Neuron (in vitro differentiated cells): Measurements from ENCODE around the gene RTN4RL2.

ENCODE experiments used
- H2AFZ ChIP-seq: one replicate; pipeline ENCODE4 v1.6.1; 2013; ENCODE audit warnings: low read depth, mild to moderate bottlenecking, inconsistent platforms, low read length, moderate library complexity
- H3K27me3 ChIP-seq: one replicate; pipeline ENCODE4 v1.6.1; 2013; ENCODE audit warnings: low read length; ENCODE audit not compliant: insufficient read depth
- H3K36me3 ChIP-seq: one replicate; pipeline ENCODE4 v1.6.1; 2013; ENCODE audit warnings: low read length; ENCODE audit not compliant: insufficient read depth
- H3K4me1 ChIP-seq: one replicate; pipeline ENCODE4 v1.6.1; 2013; ENCODE audit warnings: low read length; ENCODE audit not compliant: insufficient read depth
- H3K4me3 ChIP-seq: 2 replicates; pipeline ENCODE4 v1.5.1; 2013; ENCODE audit warnings: mild to moderate bottlenecking, low read length, moderate library complexity
- H3K9me3 ChIP-seq: one replicate; pipeline ENCODE4 v1.6.1; 2013; ENCODE audit warnings: low read length

RTN4RL2 gene

DNA sequence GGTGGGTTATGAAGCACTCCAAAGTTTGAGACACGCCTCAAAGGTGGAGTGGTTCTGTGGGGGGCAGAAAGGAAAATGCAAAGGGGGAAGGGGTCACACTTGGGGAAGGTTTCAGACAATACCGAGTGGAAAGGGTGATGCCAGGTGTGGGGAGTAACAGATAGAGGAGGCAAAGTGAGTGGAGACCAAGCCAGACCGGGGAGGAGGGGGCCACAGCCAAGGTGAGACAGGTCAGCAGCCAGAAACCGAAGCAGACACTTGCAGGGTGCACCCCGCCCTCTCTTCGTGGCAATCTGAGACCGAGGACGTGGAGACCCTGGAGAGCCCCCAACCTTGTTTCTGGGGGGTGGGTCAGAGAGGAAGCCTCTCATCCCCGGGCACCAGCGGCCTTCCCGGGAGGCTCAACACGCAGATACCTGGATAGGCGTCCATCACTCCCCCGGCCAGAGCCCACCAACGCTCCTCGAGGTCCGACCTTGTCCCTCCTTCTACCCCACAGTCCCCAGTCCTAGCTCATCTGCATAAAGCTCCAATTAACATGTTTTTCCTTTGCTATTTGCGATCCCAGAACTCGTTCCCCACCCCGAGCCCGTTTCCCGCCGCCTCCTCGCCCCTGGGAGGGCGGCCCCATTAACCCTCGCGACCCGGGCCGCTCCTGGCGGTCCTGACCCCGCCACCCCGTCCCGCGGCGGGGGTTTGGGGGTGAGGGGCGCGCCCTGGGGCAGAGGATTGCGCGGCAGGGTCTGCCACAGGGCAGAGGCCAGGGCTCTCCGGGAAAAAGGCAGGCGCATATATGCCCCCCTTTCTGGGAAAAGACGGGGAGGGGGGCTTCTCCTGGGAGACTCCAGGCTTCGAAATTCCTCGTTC, 21.8 kb downstream of the RTN4RL2 start:
- H3K27me3 ChIP-seq: peaks cover 5% of the 10 kb centered on the region

DNA sequence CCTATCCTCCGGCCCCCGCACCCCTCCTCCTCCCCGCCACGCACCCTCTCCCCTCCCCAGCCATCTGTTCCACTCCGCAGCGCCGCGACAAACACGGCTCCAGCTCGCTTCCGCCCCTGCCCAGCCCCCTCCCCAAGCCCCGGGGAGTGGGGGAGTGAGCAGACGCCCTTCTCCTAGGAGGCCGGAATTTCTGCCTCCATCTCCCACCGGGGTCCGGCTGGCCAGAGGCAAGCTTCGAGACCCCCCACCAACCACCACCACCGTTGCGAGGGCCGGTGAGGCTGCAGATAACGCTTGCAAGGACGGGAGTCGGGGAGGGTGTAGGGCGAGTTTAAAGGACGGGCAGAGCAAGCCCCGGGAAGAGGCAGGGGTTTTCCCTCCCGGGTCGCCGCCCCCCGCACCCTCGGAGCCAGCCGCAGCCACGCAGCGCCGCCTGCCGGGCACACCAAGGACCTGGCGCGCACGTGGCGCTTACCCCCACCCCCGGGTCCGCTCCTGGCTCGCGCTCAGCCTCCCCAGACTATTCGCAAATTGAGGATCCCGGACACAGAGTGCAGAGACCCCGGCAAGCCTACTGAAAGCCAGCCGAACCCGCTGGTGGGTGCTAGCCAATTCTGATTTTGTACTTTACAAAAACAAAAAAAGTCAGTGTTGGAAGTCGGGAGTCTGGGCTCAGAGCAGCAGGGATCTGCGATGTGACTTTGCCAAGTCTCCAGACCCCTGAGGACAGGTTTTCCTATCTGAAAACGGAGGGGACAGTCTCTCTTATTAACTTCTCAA, 22.6 kb downstream of the RTN4RL2 start:
- no peaks in the 10 kb centered on the region for H3K36me3 ChIP-seq
- peaks cover 5% of the 10 kb centered on the region for H3K27me3 ChIP-seq
- H3K4me3 ChIP-seq: peak overlapping the region; percentile 51
- H3K4me1 ChIP-seq: peaks cover 35% of the 10 kb centered on the region
- H2AFZ ChIP-seq: peak overlapping the region; percentile 94
- no peaks in the 10 kb centered on the region for H3K9me3 ChIP-seq

More for the DNA sequence above, 21.8 kb downstream of the RTN4RL2 start:
- Histone ChIP-seq H3K9me3 (no peaks in the 10 kb centered on the region), H3K4me3 (peak overlapping the region; percentile 51), H3K4me1 (peaks cover 35% of the 10 kb centered on the region), H2AFZ (no peak overlapping the region), H3K36me3 (no peaks in the 10 kb centered on the region)

DNA sequence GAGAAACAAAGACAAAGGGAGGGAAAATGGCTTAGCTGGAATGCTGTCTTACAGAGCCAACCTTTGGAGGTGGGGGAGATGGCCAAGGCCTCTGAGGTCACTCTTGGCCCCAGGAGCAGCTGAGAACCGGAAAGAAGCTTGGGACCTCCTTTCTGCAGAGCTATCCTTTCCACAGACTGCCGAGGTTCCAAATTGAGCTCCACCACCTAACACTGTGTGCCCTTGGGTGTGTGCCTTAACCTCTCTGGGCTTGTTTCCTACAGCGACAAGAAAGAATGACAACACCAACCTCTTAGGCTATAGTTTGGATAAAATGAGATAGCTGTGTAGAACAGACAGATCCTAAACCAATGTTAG, 23.2 kb downstream of the RTN4RL2 start:
- Histone ChIP-seq H3K36me3 (no peaks in the 10 kb centered on the region), H3K4me3 (peak overlapping the region; percentile 51), H3K27me3 (peaks cover 5% of the 10 kb centered on the region), H2AFZ (peak overlapping the region; percentile 94), H3K4me1 (peaks cover 35% of the 10 kb centered on the region), H3K9me3 (no peaks in the 10 kb centered on the region)

DNA sequence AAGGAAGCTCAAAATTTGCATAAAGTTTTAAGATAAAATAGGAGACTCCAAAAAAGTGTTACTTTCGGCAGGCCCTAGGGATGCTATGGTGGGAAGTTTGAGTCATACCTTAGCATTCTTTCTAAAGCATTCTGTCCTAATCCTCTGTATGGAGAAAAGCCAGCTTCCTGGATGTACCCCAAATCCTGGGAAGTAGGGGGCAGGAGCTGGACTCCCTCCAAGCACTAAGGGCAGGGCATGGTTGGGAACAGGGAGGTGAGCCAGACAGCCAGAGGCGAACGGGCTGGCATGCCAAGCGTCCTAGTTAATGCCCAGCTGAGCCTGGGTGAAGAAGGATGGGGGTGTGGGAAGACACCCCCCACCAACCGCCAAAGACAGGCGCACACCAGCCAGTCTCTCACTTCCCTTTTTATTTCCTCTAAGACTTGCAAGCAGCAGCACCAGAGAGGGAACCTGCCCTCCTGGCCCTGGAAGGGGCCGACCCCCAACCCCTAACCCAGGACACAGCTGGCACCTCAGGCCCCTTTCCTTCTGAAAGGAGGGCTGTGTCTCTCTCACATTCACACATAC, 23.9 kb downstream of the RTN4RL2 start:
- H3K9me3 ChIP-seq: no peaks in the 10 kb centered on the region
- peaks cover 5% of the 10 kb centered on the region for H3K27me3 ChIP-seq
- H3K4me3 ChIP-seq: no peak overlapping the region
- H3K36me3 ChIP-seq: no peaks in the 10 kb centered on the region
- peaks cover 32% of the 10 kb centered on the region for H3K4me1 ChIP-seq
- H2AFZ ChIP-seq: no peak overlapping the region

DNA sequence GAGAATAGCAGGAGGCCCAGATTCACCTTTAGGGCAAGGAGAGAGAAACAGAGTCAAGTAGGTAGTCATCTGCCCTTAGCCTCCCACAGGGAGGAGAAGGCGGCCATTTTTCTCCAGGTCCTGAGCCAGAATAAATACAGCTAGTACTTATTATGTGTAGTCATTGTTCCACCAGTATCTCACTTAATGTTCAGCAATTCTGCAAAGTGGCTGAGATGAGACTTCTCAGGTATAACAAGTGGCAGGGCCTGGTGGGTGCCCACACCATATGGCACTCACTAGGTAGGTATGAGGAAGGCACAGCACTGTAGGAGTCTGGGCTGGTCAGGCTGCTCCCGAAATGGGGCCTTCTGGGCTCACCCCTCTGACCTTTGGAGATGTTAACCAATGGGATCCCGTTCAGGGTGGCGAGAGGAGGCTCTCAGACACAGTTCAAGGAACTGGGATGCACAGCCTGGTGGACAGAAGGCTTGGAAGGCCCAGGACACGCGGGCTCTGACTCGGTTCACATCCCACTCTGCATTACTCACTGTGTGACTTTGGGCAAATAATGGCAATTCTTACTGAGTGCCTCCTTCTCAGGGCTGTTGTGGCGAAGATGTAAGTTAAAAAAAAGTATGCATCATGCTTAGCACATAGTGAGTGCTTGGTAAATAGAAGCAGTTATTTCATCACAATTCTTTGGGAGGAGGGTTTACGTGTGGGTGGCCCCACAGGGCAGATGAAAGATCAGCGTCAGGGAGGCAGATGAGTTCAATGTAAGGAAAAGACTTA, 25.1 kb downstream of the RTN4RL2 start:
- Histone ChIP-seq H3K9me3 (no peaks in the 10 kb centered on the region), H3K27me3 (peaks cover 5% of the 10 kb centered on the region), H2AFZ (no peak overlapping the region), H3K4me1 (peaks cover 20% of the 10 kb centered on the region), H3K36me3 (no peaks in the 10 kb centered on the region), H3K4me3 (no peak overlapping the region)

DNA sequence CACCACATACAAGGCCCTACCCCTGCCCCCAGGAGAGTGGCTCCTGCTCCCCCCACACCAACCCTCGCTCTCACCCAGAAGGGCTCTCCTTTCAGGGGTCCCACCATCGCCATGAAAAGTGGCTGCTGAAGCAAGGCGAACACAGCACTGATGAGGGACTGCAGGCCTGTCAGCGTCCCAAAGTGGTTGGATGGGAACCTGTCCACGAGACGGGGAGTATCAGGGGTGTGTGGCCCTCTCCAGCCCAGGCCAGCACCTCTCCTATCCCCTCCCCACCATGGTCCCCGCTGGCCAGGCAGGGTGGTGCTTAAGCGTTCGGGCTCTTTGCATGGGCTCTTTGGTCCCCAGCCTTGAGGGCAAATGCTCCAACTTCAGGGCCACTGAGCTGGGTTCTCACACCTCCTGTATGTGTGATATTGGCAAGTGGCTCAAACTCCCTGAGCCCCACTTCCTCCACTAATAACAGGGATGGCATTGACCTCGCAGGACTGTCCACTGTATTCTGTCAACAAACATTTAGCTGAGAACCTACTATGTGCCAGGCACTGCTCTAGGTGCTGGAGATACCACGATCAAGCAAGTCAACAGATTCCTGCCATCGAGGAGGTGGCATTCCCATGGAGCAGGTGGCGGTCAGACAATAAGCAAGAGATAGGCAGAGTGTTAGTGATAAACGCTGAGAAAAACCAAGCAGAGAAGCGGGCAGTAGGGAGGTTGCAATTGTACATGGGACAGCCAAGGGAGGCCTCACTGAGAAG, 26.9 kb downstream of the RTN4RL2 start:
- peaks cover under 1% of the 10 kb centered on the region for H3K27me3 ChIP-seq
- H3K4me3 ChIP-seq: no peak overlapping the region
- H3K4me1 ChIP-seq: peaks cover 16% of the 10 kb centered on the region
- no peaks in the 10 kb centered on the region for H3K36me3 ChIP-seq
- H3K9me3 ChIP-seq: no peaks in the 10 kb centered on the region
- H2AFZ ChIP-seq: no peak overlapping the region

DNA sequence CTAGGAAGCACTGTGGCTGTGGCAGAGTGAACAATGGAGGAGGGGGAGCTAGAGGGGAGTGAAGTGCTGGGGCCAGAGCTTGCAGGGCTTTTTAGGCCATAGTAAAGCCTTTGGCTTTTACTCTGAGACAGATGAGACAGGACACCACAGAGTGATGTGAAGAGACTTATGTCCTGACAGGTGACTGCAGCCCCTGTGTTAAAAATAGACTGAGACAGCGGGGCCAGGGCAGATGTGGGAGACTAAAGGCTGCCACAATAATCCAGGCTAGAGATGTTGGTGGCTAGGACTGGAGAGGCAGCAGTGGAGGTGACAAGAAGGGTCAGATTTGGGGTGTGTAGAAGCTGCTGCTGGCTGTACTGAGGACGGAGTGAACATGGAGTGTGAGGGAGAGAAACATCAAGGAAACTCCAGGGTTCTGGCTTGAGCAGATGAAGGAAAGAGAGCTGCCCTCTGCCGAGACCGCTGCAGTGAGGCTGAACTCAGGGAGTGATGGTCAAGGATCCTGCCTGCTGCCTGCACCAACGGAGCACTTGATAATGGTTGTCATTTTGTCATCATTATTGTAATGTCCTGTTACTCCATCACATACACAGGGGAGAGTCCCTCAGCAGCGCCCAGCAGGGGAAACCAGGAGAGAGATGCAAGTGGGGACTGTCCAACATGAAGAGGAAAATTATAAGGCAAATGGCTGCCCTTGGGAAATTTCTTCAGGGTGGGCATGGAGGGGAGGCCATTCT, 27.8 kb downstream of the RTN4RL2 start:
- no peaks in the 10 kb centered on the region for H3K36me3 ChIP-seq
- no peak overlapping the region for H2AFZ ChIP-seq

DNA sequence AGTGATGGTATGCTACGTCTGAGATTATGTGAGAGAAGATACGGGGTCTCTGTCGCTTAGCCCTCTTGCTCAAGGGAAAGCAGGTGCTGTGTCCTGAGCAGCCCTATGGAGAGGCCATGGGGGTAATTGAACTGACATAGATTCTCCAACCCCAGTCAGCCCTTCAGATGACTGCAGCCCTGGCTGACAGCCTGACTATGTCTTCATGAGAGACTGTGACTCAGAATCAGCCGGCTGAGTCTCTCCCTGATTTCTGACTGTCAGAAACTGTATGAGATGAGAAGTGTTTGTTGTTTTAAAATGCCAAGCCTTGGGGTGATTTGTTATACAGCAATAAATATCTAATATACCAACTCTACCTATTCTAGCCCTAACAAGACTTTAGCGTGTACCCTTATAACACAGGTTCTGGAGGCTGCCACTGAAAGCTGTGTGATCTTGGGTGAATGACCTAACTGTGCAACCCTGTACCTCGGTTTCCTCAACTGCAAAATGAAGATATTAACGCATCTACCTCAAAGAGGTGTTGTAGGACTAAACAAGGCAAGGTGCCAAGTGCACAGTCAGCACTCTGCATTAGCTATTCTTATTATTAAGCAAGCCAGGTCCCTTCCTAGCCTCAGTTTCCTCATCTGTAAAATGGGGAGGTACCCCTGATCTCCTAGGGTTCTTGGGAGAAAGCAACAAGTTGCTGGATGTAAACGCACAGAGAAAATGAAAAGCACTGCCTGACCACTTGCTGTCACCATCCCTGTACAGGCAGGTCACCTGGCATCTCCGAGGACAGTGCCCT, 30.3 kb downstream of the RTN4RL2 start:
- Histone ChIP-seq H3K27me3 (no peaks in the 10 kb centered on the region), H3K36me3 (no peaks in the 10 kb centered on the region), H3K9me3 (no peaks in the 10 kb centered on the region), H3K4me3 (no peak overlapping the region), H3K4me1 (peaks cover 6% of the 10 kb centered on the region), H2AFZ (no peak overlapping the region)

More for the DNA sequence above, 27.8 kb downstream of the RTN4RL2 start:
- H3K4me3 ChIP-seq: no peak overlapping the region
- H3K4me1 ChIP-seq: peaks cover 12% of the 10 kb centered on the region
- H3K9me3 ChIP-seq: no peaks in the 10 kb centered on the region
- no peaks in the 10 kb centered on the region for H3K27me3 ChIP-seq

DNA sequence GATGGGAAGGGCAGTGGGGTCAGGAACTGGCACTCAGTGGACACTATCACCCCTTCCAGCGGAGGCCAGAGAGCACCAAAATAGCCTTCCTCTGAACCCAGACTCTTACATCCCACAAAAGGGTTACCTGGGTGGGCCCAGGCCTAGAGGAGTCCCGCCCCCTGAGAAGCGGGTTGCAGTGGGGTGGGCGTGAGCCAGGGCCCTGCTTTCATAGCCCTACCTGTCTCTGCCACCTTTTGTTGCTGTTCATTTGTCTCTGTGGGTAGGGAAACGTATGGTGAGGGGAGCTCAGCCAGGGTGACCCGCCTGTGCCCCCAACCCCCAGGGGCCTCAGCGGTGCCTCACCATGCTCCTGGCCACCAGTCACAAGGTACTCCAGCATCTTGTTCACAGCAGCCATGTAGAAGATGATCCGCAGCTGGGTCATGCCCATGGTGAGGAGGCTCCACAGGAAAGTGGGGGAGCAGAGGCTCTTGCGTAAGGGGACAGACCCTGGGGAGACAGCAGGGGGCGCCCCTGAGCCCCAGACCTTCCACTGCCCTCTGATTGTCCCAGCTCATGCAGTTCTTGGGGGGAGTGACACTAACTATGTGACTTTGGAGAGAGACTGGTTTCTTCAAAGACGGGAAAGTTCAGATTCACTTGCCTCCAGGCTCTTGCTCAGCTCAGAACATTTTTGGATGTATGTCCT, 31.2 kb downstream of the RTN4RL2 start:
- Histone ChIP-seq H2AFZ (no peak overlapping the region), H3K36me3 (no peaks in the 10 kb centered on the region), H3K4me3 (no peak overlapping the region), H3K27me3 (no peaks in the 10 kb centered on the region), H3K9me3 (no peaks in the 10 kb centered on the region), H3K4me1 (peaks cover 6% of the 10 kb centered on the region)

DNA sequence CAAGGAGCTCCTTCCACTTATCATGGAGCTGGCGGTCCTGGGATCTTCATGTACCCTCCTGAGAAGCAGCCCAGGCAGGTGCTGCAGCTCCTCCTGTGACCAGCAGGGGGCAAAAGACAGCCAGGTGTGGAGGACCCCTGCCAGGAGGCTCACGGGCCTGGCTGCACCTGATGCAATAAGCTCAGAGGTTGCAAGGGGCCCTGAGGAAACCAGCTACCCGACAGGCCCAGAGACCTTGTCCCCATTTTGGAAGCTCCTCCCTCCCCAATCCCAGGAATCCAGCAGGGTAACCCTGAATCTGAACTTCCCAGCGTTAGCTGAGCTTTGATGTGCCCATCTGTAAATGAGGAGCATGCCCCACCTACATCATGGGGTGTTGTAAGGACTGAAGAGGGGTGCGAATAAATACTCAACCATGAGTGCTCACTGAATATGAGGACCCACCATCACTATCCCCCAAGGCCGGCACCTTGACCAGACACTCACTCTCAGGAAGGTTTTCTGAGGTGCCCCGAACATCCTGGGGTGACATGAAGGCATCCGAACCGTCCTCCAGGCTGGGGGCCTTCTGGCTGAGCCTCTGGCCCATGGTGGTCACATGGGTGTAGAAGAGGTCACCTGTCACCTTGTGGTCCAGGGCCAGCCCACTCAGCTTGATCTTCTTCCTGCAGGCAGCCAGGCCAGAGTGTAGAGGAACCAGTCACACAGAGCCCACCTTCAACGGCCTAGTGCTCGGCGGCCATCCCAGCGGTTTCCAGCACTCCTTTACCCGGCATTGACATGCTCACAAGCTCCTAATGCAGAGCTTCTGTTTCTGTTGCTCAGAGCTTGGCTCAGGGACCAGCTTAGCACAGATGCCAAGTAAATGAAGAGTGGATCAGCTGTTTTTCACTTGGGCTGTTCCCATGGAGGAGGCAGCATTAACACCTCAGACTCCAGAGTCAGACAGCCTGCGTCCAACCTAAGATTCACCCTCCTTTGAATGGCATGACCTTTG, 33.5 kb downstream of the RTN4RL2 start:
- H3K4me1 ChIP-seq: peaks cover 1% of the 10 kb centered on the region
- H3K4me3 ChIP-seq: no peak overlapping the region
- no peaks in the 10 kb centered on the region for H3K9me3 ChIP-seq
- no peaks in the 10 kb centered on the region for H3K36me3 ChIP-seq
- H2AFZ ChIP-seq: no peak overlapping the region
- H3K27me3 ChIP-seq: no peaks in the 10 kb centered on the region
